Measurements from ENCODE around the gene R3HDM1.

DNA sequence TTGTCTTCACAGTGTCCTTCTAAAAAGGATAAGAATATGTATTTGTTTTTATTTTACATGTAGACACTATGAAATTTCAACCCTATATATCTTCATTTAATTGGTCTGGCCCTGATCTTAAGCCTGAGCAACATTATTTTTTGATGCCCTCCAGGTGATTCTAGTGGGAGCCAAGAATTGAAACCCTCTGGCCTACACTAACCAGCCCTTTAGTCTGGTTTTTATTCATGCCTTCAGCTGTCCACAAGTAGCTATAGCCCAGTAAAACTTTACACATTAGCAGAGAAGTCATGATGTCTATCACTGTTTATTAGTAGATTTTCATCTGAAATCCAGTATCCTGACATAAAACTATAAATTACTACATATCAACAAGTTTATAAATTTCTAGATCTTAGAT is 157.7 kb downstream of the R3HDM1 start:
- TF ChIP-seq, protein P1, sequence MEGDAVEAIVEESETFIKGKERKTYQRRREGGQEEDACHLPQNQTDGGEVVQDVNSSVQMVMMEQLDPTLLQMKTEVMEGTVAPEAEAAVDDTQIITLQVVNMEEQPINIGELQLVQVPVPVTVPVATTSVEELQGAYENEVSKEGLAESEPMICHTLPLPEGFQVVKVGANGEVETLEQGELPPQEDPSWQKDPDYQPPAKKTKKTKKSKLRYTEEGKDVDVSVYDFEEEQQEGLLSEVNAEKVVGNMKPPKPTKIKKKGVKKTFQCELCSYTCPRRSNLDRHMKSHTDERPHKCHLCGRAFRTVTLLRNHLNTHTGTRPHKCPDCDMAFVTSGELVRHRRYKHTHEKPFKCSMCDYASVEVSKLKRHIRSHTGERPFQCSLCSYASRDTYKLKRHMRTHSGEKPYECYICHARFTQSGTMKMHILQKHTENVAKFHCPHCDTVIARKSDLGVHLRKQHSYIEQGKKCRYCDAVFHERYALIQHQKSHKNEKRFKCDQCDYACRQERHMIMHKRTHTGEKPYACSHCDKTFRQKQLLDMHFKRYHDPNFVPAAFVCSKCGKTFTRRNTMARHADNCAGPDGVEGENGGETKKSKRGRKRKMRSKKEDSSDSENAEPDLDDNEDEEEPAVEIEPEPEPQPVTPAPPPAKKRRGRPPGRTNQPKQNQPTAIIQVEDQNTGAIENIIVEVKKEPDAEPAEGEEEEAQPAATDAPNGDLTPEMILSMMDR (IDR thresholded peaks at IDR 0.05; ENCODE audit: insufficient read depth, low read depth, low read length): no peak
- TF ChIP-seq EZH2 (IDR thresholded peaks at IDR 0.05; ENCODE audit: insufficient read depth, low read length): no peak

Data from astrocyte (in vitro differentiated cells and primary cell).